Activated CD8-positive, alpha-beta T cell treated with anti-CD3 and anti-CD28 coated beads for 36 hours (primary cell): ENCODE measurements around the gene ETS1. TPM values are rescaled to one million over a fixed set of nuclear protein-coding genes. Genes with fewer than 3 reads are reported as not detected.

Experiments
- ATAC-seq: fragments of 200-7000 bp; cut with Tn5 transposase; one replicate; pipeline ENCODE4 v1.10.0; 2021; ENCODE audit warnings: mild to moderate bottlenecking, moderate library complexity
- CTCF ChIA-PET: fragments of 350-600 bp; sonication (Branson Sonifier 250); formaldehyde crosslinking; loops from one replicate; lab custom pipeline; 2021; ENCODE audit warnings: antibody characterized with exemption; lab: Charles Lee
- POLR2A ChIA-PET: fragments of 350-600 bp; sonication (Branson Sonifier 250); formaldehyde crosslinking; loops from one replicate; lab custom pipeline; 2021; ENCODE audit warnings: antibody characterized with exemption; lab: Charles Lee
- DNase-seq: peaks from one replicate; pipeline ENCODE4 v3.0.0-alpha.2; 2020
- H3K27ac Mint-ChIP-seq: one replicate; pipeline ENCODE4 v1.8.0; 2021; ENCODE audit warnings: mild to moderate bottlenecking, mixed read lengths
- H3K27me3 Mint-ChIP-seq: one replicate; pipeline ENCODE4 v1.8.0; 2021; ENCODE audit warnings: mixed read lengths
- H3K36me3 Mint-ChIP-seq: one replicate; pipeline ENCODE4 v1.8.0; 2021; ENCODE audit warnings: low read depth, mixed read lengths
- H3K4me1 Mint-ChIP-seq: one replicate; pipeline ENCODE4 v1.8.0; 2021; ENCODE audit warnings: low read depth, mixed read lengths
- H3K4me3 Mint-ChIP-seq: one replicate; pipeline ENCODE4 v1.8.0; 2021; ENCODE audit warnings: mild to moderate bottlenecking, moderate library complexity, mixed read lengths
- H3K9me3 Mint-ChIP-seq: one replicate; pipeline ENCODE4 v1.8.0; 2021; ENCODE audit warnings: mixed read lengths
- CTCF ChIP-seq: fragments of 200-600 bp; IDR thresholded peaks from one replicate; pipeline ENCODE4 v1.8.0; 2022; ENCODE audit warnings: antibody characterized with exemption, mild to moderate bottlenecking
- intact Hi-C: fragments of 100-400 bp; cut with micrococcal nuclease; formaldehyde crosslinking; loops from one replicate; pipeline ENCODE4 v1.10.0; 2022
- total RNA-seq, 2 experiments: library from RNA; stranded (reverse); gene quantifications; one replicate each; pipeline ENCODE4 v1.2.3, GENCODE V29; 2021

ETS1 gene
- total RNA-seq, 2 experiments from 2014 or later, result 527 to 532 TPM

- Mint-ChIP-seq H3K9me3 (no peaks in the 10 kb centered on the region), H3K27ac (no peak overlapping the region), H3K4me3 (no peak overlapping the region), H3K27me3 (no peaks in the 10 kb centered on the region), H3K36me3 (no peaks in the 10 kb centered on the region), H3K4me1 (peaks cover 17% of the 10 kb centered on the region)
- POLR2A ChIA-PET, result interaction anchor here (0.9 to 1.2 kb wide), 2 partner anchors 12 to 71 kb away, joined by 3 read pairs; no protein-coding TSS in a partner anchor
- TF ChIP-seq CTCF, result no peak
- ATAC-seq (no peak), DNase-seq (no peak)
- intact Hi-C loops, result no loop called here
- CTCF ChIA-PET, result no interaction called here
These were observed 20.2 kb downstream of the ETS1 start for GRCh38 chr11:128567130-128567529.

- DNase-seq, result no peak
- no peaks in the 10 kb centered on the region for H3K27me3 Mint-ChIP-seq
- no peak for ATAC-seq
- no peak overlapping the region for H3K4me3 Mint-ChIP-seq
- no peaks in the 10 kb centered on the region for H3K36me3 Mint-ChIP-seq
- ChIA-PET CTCF (interaction anchor here (1.0 kb wide), 1 partner anchor 16 kb away, joined by 3 read pairs; no protein-coding TSS in a partner anchor), POLR2A (interaction anchor here (1.1 to 1.5 kb wide), 2 partner anchors 12 to 109 kb away, joined by 3 to 5 read pairs; no protein-coding TSS in a partner anchor)
- H3K4me1 Mint-ChIP-seq, result peaks cover 18% of the 10 kb centered on the region
- no peak overlapping the region for H3K27ac Mint-ChIP-seq
- no peaks in the 10 kb centered on the region for H3K9me3 Mint-ChIP-seq
- TF ChIP-seq CTCF, result no peak
- intact Hi-C loops, result no loop called here
These were observed 21.5 kb downstream of the ETS1 start for GRCh38 chr11:128565881-128566280.

- peaks cover 26% of the 10 kb centered on the region for H3K4me1 Mint-ChIP-seq
- intact Hi-C loops, result no loop called here
- CTCF ChIA-PET, result interaction anchor here (0.7 to 1.0 kb wide), 2 partner anchors 9 to 14 kb away, joined by 3 to 5 read pairs; no protein-coding TSS in a partner anchor
- DNase-seq, result no peak
- no peak for TF ChIP-seq CTCF
- POLR2A ChIA-PET, result interaction anchor here (0.9 to 1.5 kb wide), 3 partner anchors 10 to 108 kb away, joined by 3 to 5 read pairs (median 3); no protein-coding TSS in a partner anchor
- H3K4me3 Mint-ChIP-seq, result no peak overlapping the region
- no peaks in the 10 kb centered on the region for H3K36me3 Mint-ChIP-seq
- H3K27me3 Mint-ChIP-seq, result no peaks in the 10 kb centered on the region
- ATAC-seq, result no peak
- no peaks in the 10 kb centered on the region for H3K9me3 Mint-ChIP-seq
- H3K27ac Mint-ChIP-seq, result no peak overlapping the region
These were observed 22.6 kb downstream of the ETS1 start for GRCh38 chr11:128564642-128565245.

- Mint-ChIP-seq H3K4me1 (peaks cover 28% of the 10 kb centered on the region), H3K4me3 (no peak overlapping the region), H3K9me3 (no peaks in the 10 kb centered on the region), H3K27ac (no peak overlapping the region), H3K27me3 (no peaks in the 10 kb centered on the region), H3K36me3 (no peaks in the 10 kb centered on the region)
- no peak for DNase-seq
- ATAC-seq, result no peak
- intact Hi-C loops, result no loop called here
- TF ChIP-seq CTCF, result no peak
- ChIA-PET POLR2A (interaction anchor here (0.9 to 1.5 kb wide), 2 partner anchors 10 to 18 kb away, joined by 3 to 5 read pairs; no protein-coding TSS in a partner anchor), CTCF (no interaction called here)
These were observed 23.3 kb downstream of the ETS1 start for GRCh38 chr11:128563942-128564641.

- Mint-ChIP-seq H3K36me3 (no peaks in the 10 kb centered on the region), H3K27me3 (no peaks in the 10 kb centered on the region), H3K4me3 (no peak overlapping the region), H3K4me1 (peaks cover 24% of the 10 kb centered on the region), H3K27ac (no peak overlapping the region), H3K9me3 (no peaks in the 10 kb centered on the region)
- TF ChIP-seq CTCF, result no peak
- DNase-seq (no peak), ATAC-seq (no peak)
- ChIA-PET POLR2A (no interaction called here), CTCF (no interaction called here)
- intact Hi-C loops, result no loop called here
These were observed 24.1 kb downstream of the ETS1 start for GRCh38 chr11:128563308-128563707.
